GM19438 (cell line): ENCODE data around the gene DNAJB4.

Source experiments
- ATAC-seq: cut with Tn5 transposase; IDR thresholded peaks from one replicate; pipeline ENCODE4 v1.9.1; 2021; ENCODE audit warnings: low read depth; ENCODE audit not compliant: unreplicated experiment

The DNAJB4 gene

DNA sequence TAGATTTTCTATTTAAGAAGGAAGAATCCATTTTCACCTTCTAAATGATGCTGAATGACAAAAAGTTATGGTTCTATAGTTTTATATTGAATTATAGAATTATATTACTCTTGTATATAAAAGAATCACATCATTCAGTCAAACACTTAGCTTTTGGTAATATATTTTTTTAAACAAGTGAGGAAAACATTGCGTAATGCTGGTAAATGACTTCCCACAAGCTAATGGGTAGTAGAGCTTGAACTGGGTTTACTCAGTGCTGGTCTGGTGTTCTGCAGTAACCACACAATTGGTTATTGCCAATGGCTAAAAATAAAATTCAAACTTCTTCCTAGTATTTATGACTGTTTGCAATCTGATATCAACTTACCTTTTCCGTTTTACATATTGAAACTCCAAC is 30.4 kb downstream of the DNAJB4 start:
- ATAC-seq = no peak

- no peak for ATAC-seq
Measured at GRCh38 chr1:78036450-78036849, 31.7 kb downstream of the DNAJB4 start.

GRCh38 chr1:78038071-78038470 is 33.3 kb downstream of the DNAJB4 start:
- no peak for ATAC-seq

GRCh38 chr1:78038491-78038939 is 33.8 kb downstream of the DNAJB4 start:
- no peak for ATAC-seq

DNA sequence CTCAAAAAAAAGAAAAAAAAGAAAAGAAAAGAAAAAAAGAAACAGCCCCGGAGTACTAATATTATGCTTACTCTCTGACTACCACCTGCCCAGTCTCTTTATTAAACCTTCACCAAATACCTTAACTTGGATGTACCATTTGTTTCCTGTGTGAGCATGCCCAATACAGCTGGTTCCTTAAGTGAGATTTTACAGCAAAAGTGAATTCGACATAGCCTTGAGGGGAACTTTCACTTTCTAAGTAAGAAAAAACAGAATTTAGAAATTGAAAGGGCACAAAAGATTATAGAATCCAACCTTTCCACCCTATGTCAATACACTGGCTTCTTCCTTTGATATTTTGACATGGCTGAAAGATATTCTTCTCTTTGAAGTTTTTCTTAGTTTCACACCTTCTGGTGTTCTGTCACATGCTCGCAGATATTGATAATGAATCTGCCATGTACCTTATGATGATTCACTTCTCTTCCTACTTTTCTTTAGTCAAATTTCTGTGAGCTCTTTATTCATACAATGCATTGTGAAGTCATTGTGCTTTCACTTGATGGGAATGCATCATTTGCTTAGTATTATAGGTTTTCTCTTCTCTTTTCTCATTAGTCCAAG is 35.8 kb downstream of the DNAJB4 start:
- no peak for ATAC-seq

DNA sequence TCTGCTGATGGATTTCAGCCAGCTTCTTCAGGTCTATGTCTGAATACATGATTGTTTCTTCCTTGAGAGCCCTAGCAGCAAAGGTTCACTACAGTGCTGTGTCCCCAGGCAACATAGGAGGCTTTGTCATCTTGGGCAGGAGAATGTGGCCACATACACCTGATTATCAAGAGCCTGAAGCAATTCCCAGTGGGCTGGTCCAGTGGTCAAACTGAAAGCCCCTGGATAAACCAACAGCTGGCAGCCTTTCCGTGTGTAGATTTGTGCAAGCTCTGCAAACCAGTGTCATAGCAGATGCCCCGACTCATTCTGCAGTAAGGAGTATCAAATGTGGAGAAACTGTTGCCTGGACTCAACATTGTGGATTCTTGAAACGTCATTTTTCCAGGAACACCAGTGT is 38.7 kb downstream of the DNAJB4 start:
- ATAC-seq = no peak

DNA sequence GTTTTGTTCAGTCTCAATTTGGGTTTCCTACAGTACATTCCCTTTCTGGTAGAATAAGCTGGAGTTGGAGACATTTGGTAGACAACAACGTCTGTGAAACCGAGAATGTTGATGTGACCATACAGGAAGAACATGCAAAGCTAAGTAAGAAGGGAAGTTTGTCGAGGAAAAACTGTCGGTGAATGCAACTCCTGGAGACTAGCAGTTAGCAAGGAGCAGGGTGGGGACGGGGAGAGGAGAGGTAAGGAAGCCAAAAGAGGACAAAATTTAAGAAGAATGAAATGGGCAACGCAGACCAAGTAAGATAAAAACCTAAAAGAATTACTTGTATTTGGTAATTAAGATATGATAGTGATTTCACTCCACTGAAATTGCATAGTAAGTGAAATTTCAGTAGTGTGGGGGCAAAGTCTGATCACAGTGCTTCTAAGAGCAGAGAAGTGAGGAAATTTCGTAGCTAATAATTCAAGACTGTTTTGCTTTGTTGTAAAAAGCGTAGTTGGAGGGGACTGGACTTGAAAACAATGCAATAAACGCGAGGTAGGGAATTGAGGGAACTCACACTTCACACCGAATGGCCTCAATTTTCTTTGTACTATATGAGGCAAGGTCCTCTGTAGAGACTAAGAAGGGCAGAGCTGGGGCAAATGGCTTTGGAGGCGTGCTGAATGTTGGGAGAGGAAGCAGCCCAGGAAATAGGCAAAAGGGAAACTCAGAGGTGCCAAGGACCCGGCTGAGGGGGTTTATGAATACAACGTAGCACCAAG is 40.2 kb downstream of the DNAJB4 start:
- ATAC-seq = no peak

GRCh38 chr1:78045563-78045925 is 40.8 kb downstream of the DNAJB4 start:
- no peak for ATAC-seq

DNA sequence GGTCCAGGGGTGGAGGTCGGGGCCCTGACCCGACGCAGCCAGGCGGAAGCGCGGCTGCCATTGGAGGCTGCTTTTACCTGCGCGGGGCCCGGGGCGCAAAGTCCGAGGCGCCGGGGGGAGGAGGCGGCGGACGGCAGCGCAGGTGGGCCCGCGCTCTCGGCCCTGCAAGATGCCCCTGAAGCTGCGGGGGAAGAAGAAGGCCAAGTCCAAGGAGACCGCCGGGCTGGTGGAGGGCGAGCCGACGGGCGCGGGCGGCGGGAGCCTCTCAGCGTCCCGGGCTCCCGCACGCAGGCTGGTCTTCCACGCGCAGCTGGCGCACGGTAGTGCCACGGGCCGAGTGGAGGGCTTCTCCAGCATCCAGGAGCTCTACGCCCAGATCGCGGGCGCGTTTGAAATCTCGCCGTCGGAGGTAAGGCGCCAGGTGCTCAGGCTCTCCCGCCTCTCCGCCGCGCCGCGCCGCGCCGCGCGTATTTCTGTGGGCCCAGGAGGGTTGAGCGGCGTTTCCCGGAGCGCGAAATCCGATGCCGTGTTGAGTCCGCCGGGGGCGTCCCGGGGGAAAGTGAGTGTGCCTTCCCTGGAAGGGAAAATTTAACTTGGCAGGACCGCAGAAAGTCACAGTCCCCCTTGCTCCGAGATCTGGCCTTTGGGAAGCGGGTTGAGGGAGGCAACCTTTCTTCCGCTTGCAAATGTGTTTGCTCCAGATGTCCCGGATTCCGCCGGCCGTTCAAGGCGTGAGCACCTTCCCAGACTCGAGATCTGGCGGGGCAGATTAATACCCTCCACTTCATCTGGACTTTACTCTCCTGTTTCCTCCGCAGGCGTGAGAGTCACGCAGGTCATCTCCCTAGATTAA is 41.4 kb downstream of the DNAJB4 start, which contains the start of gene GIPC2:
TSS of gene GIPC2 (plus strand) at position 41 of the 853 bp plus-strand sequence. CDS start at position 170, 129 bp downstream.
- ATAC-seq = peak; percentile 56

DNA sequence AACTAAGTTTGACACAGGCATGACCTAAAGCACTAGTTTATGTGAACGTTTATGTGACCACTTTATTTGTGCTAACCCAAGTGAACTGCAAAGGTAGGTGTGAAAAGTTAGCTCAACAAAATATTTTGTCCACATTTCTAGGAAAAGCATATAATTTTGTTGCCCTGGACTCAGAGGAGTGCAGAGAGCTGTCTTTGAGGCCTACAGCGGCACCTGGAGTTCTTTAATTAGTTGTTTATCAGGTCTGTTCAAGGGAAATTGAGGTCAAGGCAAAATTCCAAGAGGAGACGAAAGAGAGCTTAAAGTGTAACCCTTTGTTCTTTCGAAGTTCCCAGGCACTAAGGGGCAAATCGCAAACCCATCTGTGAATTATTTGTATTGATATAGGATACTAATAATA is 42.4 kb downstream of the DNAJB4 start:
- ATAC-seq = no peak

GRCh38 chr1:78047631-78048030 is 42.9 kb downstream of the DNAJB4 start:
- ATAC-seq = no peak

- ATAC-seq = no peak
Measured at GRCh38 chr1:78048446-78048845, 43.7 kb downstream of the DNAJB4 start.

GRCh38 chr1:78049396-78049795 is 44.7 kb downstream of the DNAJB4 start:
- no peak for ATAC-seq

GRCh38 chr1:78051005-78051404 is 46.3 kb downstream of the DNAJB4 start:
- no peak for ATAC-seq

GRCh38 chr1:78052685-78053405 is 48.1 kb downstream of the DNAJB4 start:
- no peak for ATAC-seq

DNA sequence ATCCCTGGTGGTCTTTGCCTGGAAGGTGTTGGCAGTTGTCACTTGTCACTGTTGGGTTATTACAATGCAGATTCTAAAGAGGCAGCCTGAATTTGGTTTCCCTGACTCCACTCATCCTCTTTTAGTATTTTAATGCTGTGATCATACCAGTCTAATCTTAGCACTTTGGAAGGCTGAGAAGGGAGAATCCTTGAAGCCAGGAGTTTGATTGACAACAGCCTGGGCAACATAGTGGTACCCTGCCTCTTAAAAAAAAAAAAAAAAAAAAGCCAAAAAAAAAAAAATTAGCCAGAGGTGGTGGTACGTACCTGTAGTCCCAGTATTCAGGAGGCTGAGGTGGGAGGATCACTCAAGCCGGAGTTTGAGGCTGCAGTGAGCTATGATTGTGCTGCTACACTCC is 48.8 kb downstream of the DNAJB4 start:
- no peak for ATAC-seq

DNA sequence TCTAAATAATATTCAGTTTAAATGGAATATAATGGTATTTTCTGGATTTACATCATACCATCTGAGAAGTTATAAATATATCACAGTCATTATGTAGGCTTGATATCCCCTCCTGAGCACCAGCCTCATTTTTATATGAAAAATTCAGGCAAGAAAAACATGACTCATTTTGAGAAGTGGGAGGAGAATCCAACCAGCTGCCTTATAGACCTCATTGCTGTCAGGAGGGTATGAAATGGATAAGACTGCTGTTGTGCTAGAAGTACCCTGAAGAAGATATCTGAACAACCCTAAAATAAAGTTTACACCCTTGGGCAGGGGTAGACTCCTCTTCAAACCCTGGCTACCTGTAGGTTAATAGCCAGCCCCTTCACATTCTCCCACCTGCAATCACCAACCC is 49.8 kb downstream of the DNAJB4 start:
- ATAC-seq = no peak

DNA sequence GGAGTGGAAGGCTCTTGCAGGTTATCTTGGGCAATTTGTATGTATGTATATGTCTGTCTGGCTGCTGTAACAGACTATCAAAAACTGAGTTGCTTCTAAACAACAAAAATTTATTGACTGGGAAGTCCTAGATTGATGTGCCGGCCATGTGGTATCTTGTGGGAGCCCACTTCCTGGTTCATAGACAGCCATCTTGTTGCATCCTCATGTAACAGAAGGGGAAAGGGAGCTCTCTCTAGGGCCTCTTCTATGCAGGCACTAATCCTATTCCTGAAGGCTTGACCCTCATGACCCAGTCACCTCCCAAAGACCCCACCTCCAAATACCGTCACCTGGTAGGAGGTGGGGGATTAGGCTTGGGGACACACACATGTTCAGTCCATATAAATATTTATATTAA is 50.2 kb downstream of the DNAJB4 start:
- ATAC-seq = no peak

DNA sequence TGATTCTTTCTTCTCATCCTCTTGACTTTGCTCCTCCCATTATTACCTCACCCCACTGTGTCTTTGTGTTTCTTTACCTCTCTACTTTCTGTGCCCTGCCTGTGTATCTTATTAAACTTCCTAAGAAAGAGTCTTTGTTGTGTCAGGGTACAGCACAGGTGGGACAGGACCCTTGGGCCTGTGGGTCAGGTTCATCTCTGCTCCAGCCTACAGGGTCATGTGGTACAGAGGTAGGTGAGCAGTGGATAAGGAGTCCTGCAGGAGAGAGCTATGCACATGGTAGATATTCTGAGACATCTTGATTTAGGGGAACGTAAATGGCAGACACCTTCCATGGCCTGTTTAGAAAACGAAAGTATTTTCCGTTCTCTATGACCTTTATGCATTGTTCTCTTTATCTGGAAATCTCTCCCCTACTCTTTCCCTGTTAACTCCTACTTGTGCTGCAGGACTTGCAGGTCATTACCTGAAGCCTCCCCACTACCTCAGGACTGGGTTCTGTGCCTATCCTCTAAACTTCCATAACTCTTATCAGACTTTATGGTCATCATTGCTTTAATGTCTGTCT is 50.9 kb downstream of the DNAJB4 start:
- no peak for ATAC-seq

GRCh38 chr1:78058670-78059069 is 53.9 kb downstream of the DNAJB4 start:
- ATAC-seq = no peak
